G401.6 (cell line): ENCODE measurements around the gene SEC14L5.
"Not testable (repeated sequence)": the region's sequence is repeated elsewhere in the genome, so short reads cannot be mapped to it uniquely, and the experiment has no call there.

Experiments
- FAIRE-seq: peaks from 2 replicates; lab custom pipeline; 2012; peaks lifted over from hg19 to GRCh38; lab: Jason Lieb, UNC

Gene SEC14L5

GRCh38 chr16:4931381-4931780, 26.7 kb upstream of the SEC14L5 start:
- no peak for FAIRE-seq

GRCh38 chr16:4933433-4933832, 24.7 kb upstream of the SEC14L5 start:
- no peak for FAIRE-seq

GRCh38 chr16:4933871-4934395, 24.2 kb upstream of the SEC14L5 start:
- FAIRE-seq, result no peak

GRCh38 chr16:4934591-4934990, 23.5 kb upstream of the SEC14L5 start:
- no peak for FAIRE-seq

GRCh38 chr16:4935241-4935855, 22.8 kb upstream of the SEC14L5 start:
- FAIRE-seq, result no peak

GRCh38 chr16:4936181-4936990, 21.7 kb upstream of the SEC14L5 start:
- FAIRE-seq, result no peak

- FAIRE-seq, result no peak
These were observed 20.9 kb upstream of the SEC14L5 start, which contains the start of gene PPL for GRCh38 chr16:4936991-4937781. Gene PPL (minus strand): TSS chr16:4937148. CDS start chr16:4937045, 103 bp downstream.

GRCh38 chr16:4937782-4938682, 20.1 kb upstream of the SEC14L5 start:
- no peak for FAIRE-seq

- FAIRE-seq, result no peak
These were observed 19.5 kb upstream of the SEC14L5 start for GRCh38 chr16:4938683-4939030.

GRCh38 chr16:4940719-4941118, 17.4 kb upstream of the SEC14L5 start:
- FAIRE-seq, result no peak

- no peak for FAIRE-seq
These were observed 15.6 kb upstream of the SEC14L5 start for GRCh38 chr16:4942481-4942880.

GRCh38 chr16:4944333-4945281, 13.5 kb upstream of the SEC14L5 start:
- peak; percentile 98 for FAIRE-seq

- FAIRE-seq, result no peak
These were observed 12.3 kb upstream of the SEC14L5 start for GRCh38 chr16:4945560-4946502.

GRCh38 chr16:4946917-4947316, 11.2 kb upstream of the SEC14L5 start:
- no peak for FAIRE-seq

GRCh38 chr16:4947722-4948503, 10.2 kb upstream of the SEC14L5 start:
- peak; percentile 93 for FAIRE-seq

GRCh38 chr16:4948903-4949766, 9.0 kb upstream of the SEC14L5 start:
- no peak for FAIRE-seq

GRCh38 chr16:4949986-4950385, 8.1 kb upstream of the SEC14L5 start:
- FAIRE-seq, result no peak

- FAIRE-seq, result not testable (repeated sequence)
These were observed 6.5 kb upstream of the SEC14L5 start for GRCh38 chr16:4951583-4951982.
